Peyer's patch (tissue), 4 donors: Measurements from ENCODE around the gene TNFRSF18.

ENCODE experiments used
- POLR2A ChIP-seq, 2 donors: fragments of 450-650 bp; IDR thresholded peaks; one replicate each; pipeline ENCODE4 v1.5.1; 2017; ENCODE audit warnings: antibody characterized with exemption in 2 of 2, mild to moderate bottlenecking in 2 of 2, moderate library complexity in 2 of 2
- TF ChIP-seq, protein P1 (sequence below), 6 experiments: fragments of 450-650 bp in 4 of 6; fragments of 200-600 bp in 2 of 6; sonication (generic) in 1 of 6; IDR thresholded peaks; one replicate each; pipeline ENCODE4 v1.5.1; 2017 to 2019; ENCODE audit warnings: antibody characterized with exemption in 6 of 6, mild to moderate bottlenecking in 3 of 6, moderate library complexity in 1 of 6

DNA sequence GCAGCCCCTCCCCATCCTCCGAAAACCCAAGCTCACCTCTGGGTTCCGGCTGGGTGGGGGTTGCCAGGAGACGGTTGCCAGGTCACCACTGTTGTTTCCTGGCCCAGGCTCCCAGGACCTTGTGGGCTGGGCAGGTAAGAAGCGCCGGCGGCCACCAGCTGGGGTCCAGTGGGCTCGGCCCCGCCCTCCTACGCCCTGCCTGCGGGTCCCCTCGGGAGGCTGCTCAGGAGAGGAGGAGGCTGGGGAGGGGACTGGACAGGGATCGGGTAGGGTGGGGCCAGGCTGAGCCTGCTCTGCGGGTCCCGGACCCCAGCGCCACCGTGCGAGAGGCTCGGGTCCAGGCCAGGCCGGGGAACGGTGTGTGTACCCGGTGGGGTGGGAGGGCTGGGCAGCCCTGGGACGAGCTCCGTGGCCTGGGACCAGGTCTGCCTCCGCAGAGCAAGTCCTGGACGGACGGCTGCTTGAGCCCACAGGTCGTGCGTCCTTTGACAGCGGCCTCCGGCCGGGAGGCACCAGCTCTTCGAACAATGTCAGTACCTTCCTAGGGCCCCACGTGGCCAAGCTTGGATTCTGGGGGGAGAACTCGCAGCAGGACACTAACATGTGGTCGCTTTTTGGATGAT lies 32.5 kb downstream of the TNFRSF18 start, which contains the start of gene TTLL10:
- TF ChIP-seq, protein P1, sequence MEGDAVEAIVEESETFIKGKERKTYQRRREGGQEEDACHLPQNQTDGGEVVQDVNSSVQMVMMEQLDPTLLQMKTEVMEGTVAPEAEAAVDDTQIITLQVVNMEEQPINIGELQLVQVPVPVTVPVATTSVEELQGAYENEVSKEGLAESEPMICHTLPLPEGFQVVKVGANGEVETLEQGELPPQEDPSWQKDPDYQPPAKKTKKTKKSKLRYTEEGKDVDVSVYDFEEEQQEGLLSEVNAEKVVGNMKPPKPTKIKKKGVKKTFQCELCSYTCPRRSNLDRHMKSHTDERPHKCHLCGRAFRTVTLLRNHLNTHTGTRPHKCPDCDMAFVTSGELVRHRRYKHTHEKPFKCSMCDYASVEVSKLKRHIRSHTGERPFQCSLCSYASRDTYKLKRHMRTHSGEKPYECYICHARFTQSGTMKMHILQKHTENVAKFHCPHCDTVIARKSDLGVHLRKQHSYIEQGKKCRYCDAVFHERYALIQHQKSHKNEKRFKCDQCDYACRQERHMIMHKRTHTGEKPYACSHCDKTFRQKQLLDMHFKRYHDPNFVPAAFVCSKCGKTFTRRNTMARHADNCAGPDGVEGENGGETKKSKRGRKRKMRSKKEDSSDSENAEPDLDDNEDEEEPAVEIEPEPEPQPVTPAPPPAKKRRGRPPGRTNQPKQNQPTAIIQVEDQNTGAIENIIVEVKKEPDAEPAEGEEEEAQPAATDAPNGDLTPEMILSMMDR (IDR thresholded peaks at IDR 0.05) = no peak
- no peak for TF ChIP-seq POLR2A (IDR thresholded peaks at IDR 0.05)
